H1 (cell line): Measurements from ENCODE around the gene SLK. TPM values are rescaled to one million over a fixed set of nuclear protein-coding genes. Genes with fewer than 3 reads are reported as not detected.

Experiments used
- CTCF ChIA-PET: fragments of 300-600 bp; sonication (Branson Sonifier 250); formaldehyde crosslinking; loops from one replicate; lab custom pipeline; 2021; ENCODE audit not compliant: partially characterized antibody; lab: Charles Lee
- POLR2A ChIA-PET: fragments of 300-600 bp; sonication (Branson Sonifier 250); formaldehyde crosslinking; loops from one replicate; lab custom pipeline; 2021; ENCODE audit warnings: inconsistent platforms; ENCODE audit not compliant: partially characterized antibody; lab: Charles Lee
- DNase-seq, 2 experiments: peaks; one replicate each; pipeline versions ENCODE4 v3.0.0 to v3.0.0-alpha.2; 2010 to 2022; ENCODE audit warnings: low spot score in 2 of 2, low read depth in 1 of 2, mixed read lengths in 1 of 2
- FAIRE-seq: peaks from 2 replicates; lab custom pipeline; 2011; peaks lifted over from hg19 to GRCh38; lab: Jason Lieb, UNC
- H2AFZ ChIP-seq: 2 replicates; pipeline ENCODE4 v1.8.1; 2012; ENCODE audit warnings: low read length, inconsistent platforms
- H2AK5ac ChIP-seq: 2 replicates; pipeline ENCODE4 v1.6.1; 2013; ENCODE audit warnings: low read depth, low read length
- H2BK120ac ChIP-seq: replicated peaks from 2 replicates; pipeline ENCODE3; 2013; ENCODE audit warnings: low read depth, low read length, inconsistent platforms
- H2BK12ac ChIP-seq: 2 replicates; pipeline ENCODE4 v1.6.1; 2013; ENCODE audit warnings: low read depth, low read length
- H2BK15ac ChIP-seq: 2 replicates; pipeline ENCODE4 v1.6.1; 2013; ENCODE audit warnings: low read length
- H2BK20ac ChIP-seq: 2 replicates; pipeline ENCODE4 v1.6.1; 2013; ENCODE audit warnings: low read length
- H2BK5ac ChIP-seq: 2 replicates; pipeline ENCODE4 v1.6.1; 2013; ENCODE audit warnings: low read depth, low read length
- H3K14ac ChIP-seq: 2 replicates; pipeline ENCODE4 v1.6.1; 2013; ENCODE audit warnings: inconsistent platforms; ENCODE audit not compliant: insufficient read length
- H3K18ac ChIP-seq: 2 replicates; pipeline ENCODE4 v1.6.1; 2013; ENCODE audit warnings: low read length; ENCODE audit errors: extremely low read depth
- H3K23ac ChIP-seq: 2 replicates; pipeline ENCODE4 v1.6.1; 2013; ENCODE audit warnings: inconsistent platforms; ENCODE audit not compliant: insufficient read length
- H3K23me2 ChIP-seq: 2 replicates; pipeline ENCODE4 v1.6.1; 2013; ENCODE audit warnings: low read depth, low read length
- H3K27ac ChIP-seq: 2 replicates; pipeline ENCODE4 v1.6.1; 2011; ENCODE audit warnings: low read depth, low read length, inconsistent platforms
- H3K27me3 ChIP-seq, 4 experiments: replicated peaks in 1 of 4; 1 replicate in 1 of 4; 2 replicates in 3 of 4; pipeline versions ENCODE4 v1.6.1 to v1.8.1; 2011 to 2013; ENCODE audit warnings: low read length in 3 of 4, mild to moderate bottlenecking in 3 of 4, inconsistent platforms in 2 of 4, mixed read lengths in 2 of 4, moderate library complexity in 1 of 4; ENCODE audit not compliant: control insufficient read depth in 3 of 4, insufficient read depth in 3 of 4; ENCODE audit errors: extremely low read depth in 1 of 4
- H3K36me3 ChIP-seq, 4 experiments: 2 replicates each; pipeline versions ENCODE4 v1.6.1 to v1.8.1; 2011 to 2013; ENCODE audit warnings: mild to moderate bottlenecking in 4 of 4, low read length in 3 of 4, moderate library complexity in 2 of 4, control low read depth in 1 of 4, inconsistent platforms in 1 of 4; ENCODE audit not compliant: insufficient read depth in 4 of 4, control insufficient read depth in 2 of 4
- H3K4ac ChIP-seq: replicated peaks from 2 replicates; pipeline ENCODE3; 2013; ENCODE audit warnings: low read length, low read depth, mixed read lengths, inconsistent platforms; ENCODE audit not compliant: insufficient read length
- H3K4me1 ChIP-seq, 4 experiments: replicated peaks in 1 of 4; 1 replicate in 1 of 4; 2 replicates in 3 of 4; pipeline versions ENCODE4 v1.6.1 to v1.8.1; 2011 to 2013; ENCODE audit warnings: low read length in 3 of 4, inconsistent platforms in 2 of 4, mixed read lengths in 1 of 4; ENCODE audit not compliant: insufficient read depth in 4 of 4, control insufficient read depth in 3 of 4
- H3K4me2 ChIP-seq, 2 experiments: 2 replicates each; pipeline versions ENCODE4 v1.6.1 to v1.8.1; 2011 to 2013; ENCODE audit warnings: low read depth in 2 of 2, low read length in 2 of 2, control low read depth in 1 of 2, inconsistent platforms in 1 of 2, mild to moderate bottlenecking in 1 of 2; ENCODE audit not compliant: insufficient read depth in 1 of 2
- H3K4me3 ChIP-seq, 4 experiments: fragments of 200-600, 300-600 bp in 1 of 4; sonication (generic), shearing (Covaris generic), sonication (Bioruptor Twin) in 1 of 4; 2 replicates each; pipeline versions ENCODE4 v1.5.1 to v1.8.1; 2011 to 2016; ENCODE audit warnings: low read length in 4 of 4, low read depth in 3 of 4, control low read depth in 2 of 4, inconsistent platforms in 2 of 4, mild to moderate bottlenecking in 2 of 4, mixed read lengths in 1 of 4, moderate library complexity in 1 of 4; ENCODE audit not compliant: insufficient read depth in 2 of 4; ENCODE audit errors: extremely low read depth in 1 of 4
- H3K56ac ChIP-seq: replicated peaks from 2 replicates; pipeline ENCODE3; 2013; ENCODE audit warnings: low read depth, mild to moderate bottlenecking, mixed read lengths, low read length, inconsistent platforms; ENCODE audit not compliant: insufficient read length
- H3K79me1 ChIP-seq: 2 replicates; pipeline ENCODE4 v1.6.1; 2013; ENCODE audit warnings: low read depth, low read length, control low read depth
- H3K79me2 ChIP-seq, 2 experiments: 2 replicates each; pipeline versions ENCODE4 v1.6.1 to v1.8.1; 2012 to 2013; ENCODE audit warnings: low read length in 2 of 2, mild to moderate bottlenecking in 2 of 2, inconsistent platforms in 1 of 2; ENCODE audit not compliant: insufficient read depth in 2 of 2, control insufficient read depth in 1 of 2
- H3K9ac ChIP-seq, 4 experiments: replicated peaks in 1 of 4; 1 replicate in 1 of 4; 2 replicates in 3 of 4; pipeline versions ENCODE4 v1.6.1 to v1.8.1; 2011 to 2013; ENCODE audit warnings: low read depth in 3 of 4, low read length in 3 of 4, control low read depth in 2 of 4, mild to moderate bottlenecking in 2 of 4, moderate library complexity in 2 of 4, inconsistent platforms in 1 of 4; ENCODE audit errors: extremely low read depth in 1 of 4
- H3K9me3 ChIP-seq, 2 experiments: 2 replicates each; pipeline versions ENCODE4 v1.6.1 to v1.8.1; 2012 to 2013; ENCODE audit warnings: mild to moderate bottlenecking in 2 of 2, moderate library complexity in 2 of 2, control low read depth in 1 of 2, inconsistent platforms in 1 of 2, low read depth in 1 of 2, low read length in 1 of 2, mixed read lengths in 1 of 2; ENCODE audit not compliant: insufficient read depth in 2 of 2
- H4K20me1 ChIP-seq, 2 experiments: replicated peaks in 1 of 2; 2 replicates each; pipeline versions ENCODE3 to v1.8.1; 2011 to 2013; ENCODE audit warnings: inconsistent platforms in 2 of 2, low read length in 2 of 2, mild to moderate bottlenecking in 1 of 2; ENCODE audit not compliant: insufficient read depth in 2 of 2, control insufficient read depth in 1 of 2
- H4K5ac ChIP-seq: 2 replicates; pipeline ENCODE4 v1.6.1; 2013; ENCODE audit warnings: low read length, low read depth, mixed read lengths, inconsistent platforms; ENCODE audit not compliant: insufficient read length
- H4K8ac ChIP-seq: 2 replicates; pipeline ENCODE4 v1.8.0; 2013; ENCODE audit warnings: mild to moderate bottlenecking, moderate library complexity, low read length, inconsistent platforms; ENCODE audit not compliant: insufficient read depth; ENCODE audit errors: extremely low read depth
- H4K91ac ChIP-seq: replicated peaks from 2 replicates; pipeline ENCODE3; 2013; ENCODE audit warnings: low read length, mixed read lengths, inconsistent platforms; ENCODE audit not compliant: insufficient read length
- CBX8 ChIP-seq: fragments of 300-800, 300-1000 bp; sonication (generic); IDR thresholded peaks from 2 replicates; pipeline ENCODE4 v1.7.1; 2016; ENCODE audit warnings: low read depth, low read length, borderline replicate concordance
- CHD2 ChIP-seq: IDR thresholded peaks from 2 replicates; pipeline ENCODE4 v1.6.1; 2012; ENCODE audit warnings: low read length, improper control_type of control experiment
- EP300 ChIP-seq, 2 experiments: IDR thresholded peaks; 1 replicate in 1 of 2; 2 replicates in 1 of 2; pipeline ENCODE4 v1.6.1; 2011 to 2012; ENCODE audit warnings: low read depth in 2 of 2, low read length in 2 of 2, mild to moderate bottlenecking in 2 of 2, borderline replicate concordance in 1 of 2, inconsistent platforms in 1 of 2, moderate library complexity in 1 of 2
- HDAC2 ChIP-seq, 2 experiments: fragments of 300-600 bp in 1 of 2; sonication (generic) in 1 of 2; IDR thresholded peaks; 2 replicates each; pipeline ENCODE4 v1.6.1; 2011 to 2012; ENCODE audit warnings: low read depth in 2 of 2, low read length in 2 of 2, mild to moderate bottlenecking in 2 of 2, moderate library complexity in 2 of 2, borderline replicate concordance in 1 of 2, inconsistent platforms in 1 of 2
- PHF8 ChIP-seq: fragments of 200-600 bp; sonication (generic); conservative IDR thresholded peaks from 2 replicates; pipeline ENCODE4 v1.7.1; 2012; ENCODE audit warnings: low read depth, mild to moderate bottlenecking, inconsistent platforms, low read length, moderate library complexity
- POLR2AphosphoS5 ChIP-seq: IDR thresholded peaks from 2 replicates; pipeline ENCODE4 v1.6.1; 2011; ENCODE audit warnings: low read depth, low read length
- TCF12 ChIP-seq: IDR thresholded peaks from 2 replicates; pipeline ENCODE4 v1.6.1; 2011; ENCODE audit warnings: low read depth, mild to moderate bottlenecking, low read length
- WGBS, 2 experiments: shearing (Covaris generic) in 1 of 2; methylation state at CpG; one replicate each; pipeline versions ENCODE4 v1.1.6 to v1.1.7; 2013 to 2015; ENCODE audit warnings: low lambda C conversion rate in 2 of 2, mixed read lengths in 2 of 2, inconsistent platforms in 1 of 2, low coverage in 1 of 2, missing lambda C conversion rate in 1 of 2; ENCODE audit not compliant: insufficient replicate concordance in 2 of 2, insufficient coverage in 1 of 2, insufficient read length in 1 of 2; ENCODE audit errors: extremely low coverage in 1 of 2, missing lambda C conversion rate in 1 of 2; 5-methylcytosine and 5-hydroxymethylcytosine counted together
- polyA plus RNA-seq, 7 experiments: library from polyadenylated mRNA; depleted of rRNA in 3 of 7; stranded (reverse) in 5 of 7; unstranded in 2 of 7; fragments of >200 nt in 5 of 7; fragments of 200-250 nt in 2 of 7; gene quantifications; 1 replicate in 5 of 7; 2 replicates in 1 of 7; 4 replicates in 1 of 7; pipeline versions ENCODE4 v1.2.1 to v1.2.3, GENCODE V29; 2011 to 2013; ENCODE audit warnings: missing spikeins in 2 of 7, mixed read lengths in 2 of 7
- total RNA-seq: library from RNA; stranded (reverse); fragmentation: NEBNext Ultra II Directional; extraction: Animal tissue kit (Norgen Biotek cat#: 25700); gene quantifications from 2 replicates; pipeline ENCODE4 v1.2.1, GENCODE V29; 2021
- TF ChIP-seq, protein P1 (sequence below): IDR thresholded peaks from 2 replicates; pipeline ENCODE4 v1.6.1; 2011; ENCODE audit warnings: low read length, improper control_type of control experiment

SLK gene
- total and polyA plus RNA-seq, 2 of the 8 experiments (the other 6 are each of a cell fraction or from before 2014, with no cell fraction given), result 2.7 to 18.3 TPM

DNA sequence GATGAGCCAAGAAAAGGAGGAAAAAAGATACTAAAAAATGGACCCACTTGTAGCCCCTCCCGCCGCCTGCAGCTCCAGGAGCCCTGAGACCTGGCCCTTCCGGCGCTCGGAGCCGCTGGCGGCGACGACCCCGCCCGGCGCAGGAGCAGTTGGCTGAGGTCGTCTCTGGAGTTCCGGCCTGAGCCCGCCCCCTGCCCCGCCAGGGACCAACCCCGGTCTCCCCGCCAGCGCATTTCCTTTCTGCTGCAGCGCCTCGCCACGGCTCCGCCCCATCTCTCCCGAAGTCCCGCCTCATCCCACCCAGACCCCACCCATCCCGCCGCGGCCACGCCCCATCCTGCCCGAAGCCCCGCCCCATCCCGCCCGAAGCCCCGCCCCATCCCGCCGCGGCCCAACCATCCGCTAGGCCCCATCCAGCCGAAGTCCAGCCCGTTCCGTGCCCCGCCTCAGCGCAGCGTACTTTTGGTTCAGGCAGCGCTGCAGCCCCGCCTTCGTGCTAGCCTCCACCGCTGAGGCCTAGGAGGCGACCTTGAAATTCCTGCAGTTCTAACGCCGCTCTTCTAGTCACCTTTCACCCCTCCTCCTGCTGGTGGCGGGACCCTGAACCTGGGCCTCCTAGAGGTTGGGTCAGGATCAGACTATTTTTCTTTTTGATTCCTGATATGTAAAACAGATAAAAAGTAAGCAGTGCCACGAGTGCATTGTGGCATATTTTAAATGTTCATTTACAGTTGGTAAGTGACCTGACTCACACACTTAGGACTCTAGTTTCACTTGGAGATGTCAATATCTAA is 48.7 kb upstream of the SLK start, which contains the start of gene STN1:
Gene STN1 (minus strand): TSS at position 132 of the 794 bp plus-strand sequence. CDS start 590 bp downstream, outside the sequence.
- peak within 1 kb of the TSS; percentile 74 to 91 (median 81) for H3K4me3 ChIP-seq
- H4K5ac ChIP-seq, result peak within 1 kb of the TSS; percentile 93
- no peaks in the 10 kb centered on the region for H4K20me1 ChIP-seq
- H2BK120ac ChIP-seq, result peak within 1 kb of the TSS; percentile 73
- H3K36me3 ChIP-seq, result peaks cover 0 to 14% (median 4%) of the 10 kb centered on the region in 4 experiments; a peak in 2 of 8 replicates
- peaks cover 7 to 19% (median 11%) of the 10 kb centered on the region in 4 experiments for H3K4me1 ChIP-seq
- peaks cover 8 to 9% of the 10 kb centered on the region in 2 experiments for H3K9me3 ChIP-seq
- H3K4ac ChIP-seq, result peak within 1 kb of the TSS; percentile 76
- DNase-seq (peak; percentile 95 to 96), FAIRE-seq (no peak)
- peak within 1 kb of the TSS; percentile 83 for H4K91ac ChIP-seq
- no peaks in the 10 kb centered on the region for H3K79me2 ChIP-seq
- H2AFZ ChIP-seq, result peak within 1 kb of the TSS; percentile 82
- WGBS, 2 experiments, result 4% methylated on average over 21 of the region's 53 CpGs; no CpG with 5 or more reads in 1 of the 2 experiments
- H2BK12ac ChIP-seq, result peak within 1 kb of the TSS; percentile 89
- no peak within 1 kb of the TSS; the same call in 1 of the 2 replicates for H2BK15ac ChIP-seq
- H3K18ac ChIP-seq, result peak within 1 kb of the TSS; percentile 79
- H3K4me2 ChIP-seq, result peak within 1 kb of the TSS; percentile 93 to 97
- H3K14ac ChIP-seq, result no peak within 1 kb of the TSS
- H2AK5ac ChIP-seq, result no peak within 1 kb of the TSS; the same call in 1 of the 2 replicates
- no peaks in the 10 kb centered on the region for H3K27me3 ChIP-seq
- POLR2A ChIA-PET, result no interaction called here
- peak within 1 kb of the TSS; percentile 95 for H4K8ac ChIP-seq
- H3K9ac ChIP-seq, result peak within 1 kb of the TSS; percentile 51 to 94 (median 66)
- CTCF ChIA-PET, result interaction anchor here (0.7 to 2.9 kb wide), 5 partner anchors 19 to 63 kb away, joined by 3 to 8 read pairs (median 3); no protein-coding TSS in a partner anchor
- peak within 1 kb of the TSS; percentile 22; the same call in 1 of the 2 replicates for H3K27ac ChIP-seq
- H2BK5ac ChIP-seq, result peak within 1 kb of the TSS; percentile 98
- peak within 1 kb of the TSS; percentile 29; the same call in 1 of the 2 replicates for H2BK20ac ChIP-seq
- H3K79me1 ChIP-seq, result no peaks in the 10 kb centered on the region
- no peak within 1 kb of the TSS for H3K23ac ChIP-seq
- peaks cover 7% of the 10 kb centered on the region; the same call in 1 of the 2 replicates for H3K23me2 ChIP-seq
- peak within 1 kb of the TSS; percentile 83 for H3K56ac ChIP-seq
- peak; percentile 61 to 99; a peak in 2 of 3 replicates for TF ChIP-seq EP300 (IDR thresholded peaks at IDR 0.05; ENCODE audit: borderline replicate concordance in 1 of 2, low read depth in 2 of 2, low read length in 2 of 2)
- TF ChIP-seq TCF12, result 0 out of 2 replicates have a peak, but pooled peaks have one; percentile 48
- TF ChIP-seq, protein P1, sequence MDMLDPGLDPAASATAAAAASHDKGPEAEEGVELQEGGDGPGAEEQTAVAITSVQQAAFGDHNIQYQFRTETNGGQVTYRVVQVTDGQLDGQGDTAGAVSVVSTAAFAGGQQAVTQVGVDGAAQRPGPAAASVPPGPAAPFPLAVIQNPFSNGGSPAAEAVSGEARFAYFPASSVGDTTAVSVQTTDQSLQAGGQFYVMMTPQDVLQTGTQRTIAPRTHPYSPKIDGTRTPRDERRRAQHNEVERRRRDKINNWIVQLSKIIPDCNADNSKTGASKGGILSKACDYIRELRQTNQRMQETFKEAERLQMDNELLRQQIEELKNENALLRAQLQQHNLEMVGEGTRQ, result no peak
- no peak for TF ChIP-seq CBX8
- TF ChIP-seq HDAC2 (IDR thresholded peaks at IDR 0.05; ENCODE audit: borderline replicate concordance in 1 of 2, low read depth in 2 of 2, low read length in 2 of 2), result 0 out of 4 replicates have a peak, but pooled peaks of 1 of the 2 experiments have one; percentile 55
- peak; percentile 78; the same call in 1 of the 2 replicates for TF ChIP-seq PHF8
- TF ChIP-seq POLR2AphosphoS5, result peak; percentile 47; the same call in 1 of the 2 replicates
- TF ChIP-seq CHD2, result 0 out of 2 replicates have a peak, but pooled peaks have one; percentile 9
